Dedifferentiated amniotic fluid mesenchymal stem cell (primary cell): ENCODE data around the gene TSPAN17.

Source experiments
- DNase-seq: peaks from one replicate; pipeline ENCODE4 v3.0.0-alpha.2; 2016; ENCODE audit errors: extremely low spot score

TSPAN17 gene

DNA sequence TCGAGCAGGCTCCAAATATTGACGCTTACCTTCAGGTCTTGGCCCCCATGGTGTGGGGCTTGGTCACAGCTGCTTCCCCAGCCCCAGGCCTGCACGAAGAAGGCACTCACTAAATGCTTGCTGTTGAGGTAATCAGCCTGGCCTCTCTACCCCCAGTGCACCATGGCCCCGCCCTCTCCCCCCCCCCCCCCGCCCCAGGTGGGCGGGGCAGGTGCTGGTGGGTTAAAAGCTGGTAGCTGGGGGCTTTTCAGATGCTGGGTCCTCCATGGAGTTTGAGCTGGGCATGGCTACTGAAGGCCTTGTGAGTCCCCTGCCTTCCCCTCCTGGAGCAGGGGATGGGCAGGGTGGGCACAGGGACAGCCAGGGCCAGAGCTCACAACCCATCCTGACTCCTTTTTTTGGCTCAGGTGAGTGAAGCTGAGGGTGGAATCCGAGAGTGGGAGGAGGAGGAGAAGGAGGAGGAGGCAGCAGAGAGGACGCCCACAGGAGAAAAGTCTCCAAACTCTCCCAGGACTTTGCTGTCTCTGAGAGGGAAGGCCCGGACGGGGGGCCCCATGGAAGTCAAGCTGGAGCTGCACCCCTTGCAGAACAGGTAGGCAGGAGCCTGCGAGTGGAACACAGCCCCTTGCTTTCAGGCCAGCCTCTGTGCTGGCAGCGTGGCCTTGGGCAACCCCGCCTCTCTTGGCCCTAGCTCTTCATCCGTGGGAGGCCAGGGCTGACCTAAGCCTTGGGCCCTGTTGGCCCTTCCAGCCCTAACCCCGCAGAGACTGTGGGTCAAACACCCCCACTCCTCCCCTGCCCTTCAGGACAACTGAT lies 4.4 kb upstream of the TSPAN17 start:
- no peak for DNase-seq

DNA sequence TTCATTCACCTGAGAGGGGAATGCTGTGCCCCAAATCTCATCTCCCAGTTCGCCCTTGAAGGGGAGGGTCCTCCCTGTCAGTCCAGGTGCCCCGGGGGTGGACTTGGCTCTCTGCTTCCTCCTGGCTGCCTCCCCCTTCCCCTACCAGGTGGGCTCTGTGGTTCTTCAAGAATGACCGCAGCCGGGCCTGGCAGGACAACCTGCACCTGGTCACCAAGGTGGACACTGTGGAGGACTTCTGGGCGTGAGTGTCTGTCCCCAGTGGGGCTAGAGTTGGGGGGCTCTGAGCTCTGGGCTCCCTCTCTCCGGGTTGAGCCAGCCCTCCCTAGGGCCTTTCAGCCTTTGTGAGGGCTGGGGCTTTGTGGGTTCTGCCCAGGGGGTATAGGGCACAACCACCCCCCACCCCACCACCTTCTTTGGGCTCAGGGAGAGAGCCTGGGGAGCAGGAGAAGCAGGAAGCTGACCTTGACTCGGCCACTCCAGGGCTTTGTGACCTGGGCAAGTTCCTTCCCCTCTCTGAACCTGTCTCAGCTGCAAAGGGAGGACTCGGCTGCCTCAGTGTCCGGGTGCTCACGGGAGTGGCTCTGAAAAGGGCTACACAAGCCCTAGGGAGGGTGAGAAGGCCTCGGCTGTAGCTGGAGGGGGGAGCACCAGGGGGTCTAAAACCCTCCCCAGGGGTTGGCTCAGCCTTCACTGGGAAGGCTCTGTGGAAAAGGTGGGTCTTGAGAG lies 3.6 kb upstream of the TSPAN17 start:
- DNase-seq: no peak

DNA sequence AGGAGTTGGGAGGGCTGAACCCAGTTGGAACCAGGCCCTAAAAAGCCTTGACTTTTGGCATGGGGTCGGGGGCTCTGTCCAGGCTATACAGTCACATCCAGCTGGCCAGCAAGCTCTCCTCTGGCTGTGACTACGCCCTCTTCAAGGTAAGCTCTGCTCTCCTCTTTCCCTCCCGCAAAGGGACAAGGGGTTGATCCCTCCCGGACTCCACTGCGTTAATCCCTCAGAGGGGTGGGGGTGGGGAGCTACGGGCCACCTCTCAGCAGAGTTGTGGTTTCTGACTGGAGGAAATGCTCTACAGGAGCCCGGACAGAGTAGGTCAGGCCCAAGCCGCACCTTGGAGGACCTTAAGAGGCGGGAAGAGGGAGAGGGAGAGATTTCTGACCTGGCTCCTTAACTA lies 3.0 kb upstream of the TSPAN17 start:
- DNase-seq: no peak

DNA sequence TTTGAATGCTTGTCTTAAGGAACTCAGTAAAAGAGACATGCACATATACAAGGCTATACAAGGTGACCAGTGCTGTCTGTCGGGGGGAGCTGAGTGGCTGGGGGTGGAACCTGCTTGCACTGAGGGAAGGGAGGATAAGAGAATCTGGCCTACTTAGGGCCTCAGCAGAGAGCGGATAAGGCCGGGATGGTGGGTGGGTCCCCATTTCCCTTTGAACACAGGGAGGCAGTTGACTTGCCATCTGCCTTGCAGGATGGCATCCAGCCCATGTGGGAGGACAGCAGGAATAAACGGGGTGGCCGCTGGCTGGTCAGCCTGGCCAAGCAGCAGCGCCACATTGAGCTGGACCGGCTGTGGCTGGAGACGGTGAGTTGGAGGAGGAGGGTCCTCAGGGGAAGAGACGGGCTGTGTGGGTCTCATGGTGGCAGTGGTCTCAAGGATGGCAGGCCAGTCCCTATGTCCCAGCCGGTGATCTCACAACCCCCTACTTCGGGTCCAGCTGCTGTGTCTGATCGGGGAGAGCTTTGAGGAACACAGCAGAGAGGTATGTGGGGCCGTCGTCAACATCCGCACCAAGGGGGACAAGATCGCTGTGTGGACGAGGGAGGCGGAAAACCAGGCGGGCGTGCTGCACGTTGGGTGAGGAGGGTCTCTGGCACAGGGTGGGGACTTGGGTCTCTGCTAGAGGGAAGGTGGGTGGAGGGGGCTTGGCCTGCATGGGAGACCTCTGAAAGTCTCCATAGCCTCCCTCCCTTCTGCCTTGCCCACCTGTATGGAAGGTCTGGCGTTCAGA lies 2.2 kb upstream of the TSPAN17 start:
- DNase-seq: no peak

DNA sequence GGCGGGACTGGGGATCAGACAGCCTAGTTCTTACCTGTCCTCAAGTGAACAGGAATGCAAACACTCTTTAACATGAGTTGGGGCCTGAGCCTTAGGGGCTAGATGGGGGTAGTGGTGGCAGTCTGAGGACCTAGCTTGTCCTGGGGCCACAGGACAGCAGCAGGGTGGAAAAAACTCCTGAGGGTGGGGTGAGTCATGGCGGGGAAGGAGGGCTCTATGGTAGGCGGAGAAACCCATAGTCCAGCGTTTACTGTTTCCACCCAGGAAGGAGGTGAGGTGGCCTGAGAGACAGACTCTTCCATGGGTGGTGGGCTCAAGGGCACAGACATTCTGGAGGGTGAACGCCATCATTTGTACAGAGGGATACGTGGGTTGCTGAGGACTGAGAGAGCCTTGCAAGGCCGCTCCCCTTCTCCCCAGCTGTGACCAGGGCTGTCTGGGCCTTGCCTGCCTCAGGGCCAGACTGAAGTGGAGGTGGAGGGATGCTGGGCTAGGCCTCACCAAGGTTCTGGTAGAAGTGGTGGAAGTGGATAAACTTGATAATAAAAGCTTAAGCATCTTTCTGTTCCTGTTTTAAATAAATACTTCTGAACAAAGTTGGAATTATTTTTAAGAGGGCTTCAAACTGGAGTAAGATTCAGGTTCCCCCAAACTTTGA lies 1.1 kb upstream of the TSPAN17 start:
- no peak for DNase-seq

DNA sequence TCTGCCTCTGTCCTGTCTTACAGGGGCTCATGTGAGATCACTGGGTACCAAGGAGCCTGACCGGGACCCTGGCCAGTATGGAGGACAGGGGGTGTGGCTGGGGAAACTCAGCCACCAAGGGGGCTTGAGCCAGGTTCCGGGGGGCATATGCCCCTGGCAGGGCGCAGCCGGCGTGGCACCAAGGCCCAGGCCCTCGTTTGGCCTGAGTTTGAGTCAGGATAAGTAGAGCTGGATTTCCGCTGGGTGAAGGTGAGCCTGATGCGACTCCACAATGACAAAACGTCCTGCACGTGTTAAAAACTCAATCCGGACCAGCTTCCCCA lies 616 bp upstream of the TSPAN17 start:
- no peak for DNase-seq

DNA sequence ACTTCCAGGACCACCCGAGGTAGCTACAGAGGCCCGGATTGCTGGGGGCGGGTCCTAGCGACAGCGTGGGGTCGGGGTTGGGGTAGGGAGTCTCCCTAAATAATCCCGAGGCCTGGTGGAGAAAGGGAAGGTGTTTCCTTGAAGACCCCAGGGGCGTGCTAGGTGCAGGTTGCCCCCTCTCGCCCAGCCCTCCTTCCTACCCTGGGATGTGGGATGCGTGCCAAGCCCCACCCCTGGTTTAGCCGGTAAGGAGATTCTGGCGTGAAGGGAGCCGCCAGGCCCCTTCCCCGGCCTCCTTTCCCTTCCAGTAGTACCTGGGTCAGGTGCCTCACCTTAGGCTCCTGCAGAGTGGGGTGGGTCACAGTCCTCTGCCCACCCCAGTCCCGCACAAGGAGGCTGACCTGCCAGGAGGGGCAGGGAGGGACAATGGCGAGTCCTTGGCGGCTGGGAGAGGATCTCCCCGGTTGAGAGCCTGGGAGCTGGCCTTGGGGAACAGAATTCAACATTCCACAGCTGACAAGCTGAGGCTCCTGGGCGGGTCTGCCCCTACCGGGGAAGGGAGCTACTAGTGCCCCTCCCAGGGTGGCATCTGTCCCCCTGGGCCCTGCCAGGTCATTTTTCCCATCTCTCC lies 674 bp downstream of the TSPAN17 start:
- DNase-seq: no peak

DNA sequence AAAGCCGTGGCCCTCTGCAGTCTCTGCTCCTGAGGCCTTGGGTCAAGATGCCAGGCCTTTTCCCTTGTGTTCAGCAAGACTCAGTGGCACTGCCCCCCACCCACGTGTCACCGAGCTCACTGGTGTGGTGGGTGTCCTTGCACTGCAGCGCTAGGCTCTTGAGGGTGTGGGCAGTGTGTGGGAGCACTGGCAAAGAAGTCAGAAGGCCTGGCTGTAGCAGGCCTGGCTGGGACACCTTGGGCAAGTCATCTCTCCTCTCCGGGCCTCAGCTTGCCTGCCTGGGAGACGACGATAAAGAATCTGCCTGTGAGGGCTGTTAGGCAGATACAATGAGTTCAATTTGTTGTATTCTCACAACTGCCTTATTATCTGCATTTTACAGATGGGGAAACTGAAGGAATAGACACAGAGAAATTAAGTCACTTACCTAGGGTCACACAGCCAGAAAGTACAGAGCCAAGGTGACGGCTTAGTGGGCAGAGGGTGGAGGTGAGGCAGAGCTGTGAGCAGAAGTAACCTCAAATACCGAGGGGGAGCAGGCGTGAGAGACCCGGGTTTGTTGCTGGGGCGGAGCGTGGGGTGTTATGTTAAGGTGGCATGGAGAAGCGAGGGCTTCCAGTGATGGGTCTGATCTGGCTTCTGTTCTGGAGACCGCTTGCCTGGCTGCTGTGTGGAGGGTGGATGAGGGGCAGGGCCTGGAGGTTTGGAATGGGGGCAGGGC lies 1.4 kb downstream of the TSPAN17 start:
- no peak for DNase-seq

DNA sequence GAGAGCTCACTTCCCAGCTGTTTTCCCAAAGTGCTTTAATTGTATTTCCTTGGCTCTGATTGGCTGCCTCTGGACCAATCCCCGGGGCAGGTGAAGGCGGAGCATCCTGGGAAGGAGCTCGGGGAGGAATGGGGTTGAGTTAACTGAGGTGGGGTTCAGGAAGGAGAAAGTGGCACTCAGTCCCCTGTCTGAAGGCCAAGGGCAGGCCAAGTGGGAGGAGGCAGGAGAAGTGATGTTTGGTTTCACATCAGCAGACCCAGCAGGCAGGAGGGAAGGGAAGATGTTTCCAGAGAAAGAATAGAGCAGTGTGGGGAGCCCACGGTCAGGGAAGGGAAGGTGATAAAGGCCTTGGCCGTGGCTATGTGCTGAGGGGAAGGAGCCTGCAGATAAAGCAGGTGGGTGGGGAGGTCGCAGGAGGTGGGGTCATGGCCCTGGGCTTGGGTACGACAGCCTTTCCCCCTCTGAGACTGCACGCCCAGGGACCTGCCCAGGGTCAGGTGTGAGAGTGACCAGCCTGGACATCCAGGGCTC lies 3.1 kb downstream of the TSPAN17 start:
- DNase-seq: no peak

DNA sequence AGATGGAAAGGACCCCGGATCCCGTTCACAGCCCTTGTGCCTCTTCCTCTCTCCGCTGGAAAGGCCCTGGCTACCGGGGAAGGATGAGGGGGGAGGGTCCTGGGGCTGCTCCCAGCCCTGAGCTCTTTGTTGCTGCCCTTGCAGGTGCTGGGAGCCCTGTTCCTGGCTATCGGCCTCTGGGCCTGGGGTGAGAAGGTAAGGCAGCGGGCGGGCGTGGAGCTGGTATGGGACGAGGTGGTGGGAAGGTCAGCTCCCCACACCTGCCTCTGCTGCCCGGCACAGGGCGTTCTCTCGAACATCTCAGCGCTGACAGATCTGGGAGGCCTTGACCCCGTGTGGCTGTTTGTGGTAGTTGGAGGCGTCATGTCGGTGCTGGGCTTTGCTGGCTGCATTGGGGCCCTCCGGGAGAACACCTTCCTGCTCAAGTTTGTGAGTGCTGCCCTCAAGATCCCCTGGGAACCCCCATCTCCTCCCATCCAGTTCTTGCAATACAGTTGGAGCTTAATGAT lies 4.2 kb downstream of the TSPAN17 start:
- DNase-seq: no peak

DNA sequence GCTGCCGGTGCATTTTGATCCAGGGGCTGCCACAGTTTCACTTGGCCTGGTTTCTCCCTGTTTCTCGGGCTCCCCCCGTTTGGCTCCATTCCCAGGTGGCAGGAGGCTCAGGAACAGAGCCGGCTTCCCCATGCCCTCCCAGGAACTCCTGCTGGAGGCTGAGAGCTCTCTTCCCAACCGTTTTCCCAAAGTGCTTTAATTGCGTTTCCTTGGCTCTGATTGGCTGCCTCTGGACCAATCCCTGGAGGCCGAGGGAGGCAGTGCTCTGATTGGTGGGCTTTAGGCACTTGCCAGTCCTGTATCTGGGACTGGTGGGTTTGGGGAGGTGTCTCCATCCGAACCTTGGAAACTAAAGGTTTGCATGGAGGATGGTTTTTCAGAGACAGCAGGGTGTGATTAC lies 4.9 kb downstream of the TSPAN17 start:
- DNase-seq: no peak

DNA sequence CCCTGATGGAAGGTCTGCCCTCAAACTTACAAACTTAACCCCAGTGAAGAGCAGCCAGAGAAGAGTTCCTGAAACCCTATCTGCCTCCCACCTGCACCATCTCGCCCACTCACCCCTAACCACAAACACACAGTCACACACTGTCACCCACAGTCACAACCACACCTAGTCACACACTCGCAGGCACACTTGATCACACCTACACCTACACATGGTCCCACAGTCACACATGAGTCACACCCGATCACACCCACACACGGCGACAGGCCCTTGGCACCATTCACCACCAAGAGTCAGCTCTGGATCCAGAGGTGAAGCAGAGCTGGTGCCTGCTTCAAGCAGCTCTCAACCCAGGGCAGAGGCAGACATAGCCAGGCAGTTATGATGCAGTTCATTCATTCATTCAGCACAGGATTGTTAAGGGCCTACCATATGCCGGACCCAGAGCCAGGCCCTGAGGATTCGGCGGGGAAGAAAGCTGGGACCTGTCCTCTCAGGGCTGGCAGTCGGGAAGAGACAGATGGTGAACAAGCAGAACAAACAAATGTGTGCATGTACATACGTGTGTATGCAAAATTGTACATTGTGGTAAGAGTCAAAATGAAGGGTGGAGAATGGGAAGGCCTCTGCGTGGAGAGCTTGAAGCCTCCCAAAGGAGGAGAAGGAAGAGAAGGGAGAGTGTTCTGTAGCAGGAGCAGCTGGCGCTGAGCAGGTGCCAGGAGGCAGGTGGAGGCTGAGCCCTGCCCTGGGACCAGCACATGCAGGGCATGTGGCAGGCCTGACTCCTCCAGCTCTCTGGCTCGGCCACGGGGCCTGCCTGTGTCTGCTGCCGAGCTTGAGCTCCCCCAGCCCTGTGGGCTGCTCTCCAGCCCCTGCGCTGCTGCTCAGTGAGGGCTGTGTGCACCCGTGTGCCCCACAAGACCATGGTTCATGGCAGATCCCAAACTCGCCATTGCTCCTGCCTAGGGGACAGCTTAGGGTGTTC lies 6.4 kb downstream of the TSPAN17 start:
- no peak for DNase-seq

DNA sequence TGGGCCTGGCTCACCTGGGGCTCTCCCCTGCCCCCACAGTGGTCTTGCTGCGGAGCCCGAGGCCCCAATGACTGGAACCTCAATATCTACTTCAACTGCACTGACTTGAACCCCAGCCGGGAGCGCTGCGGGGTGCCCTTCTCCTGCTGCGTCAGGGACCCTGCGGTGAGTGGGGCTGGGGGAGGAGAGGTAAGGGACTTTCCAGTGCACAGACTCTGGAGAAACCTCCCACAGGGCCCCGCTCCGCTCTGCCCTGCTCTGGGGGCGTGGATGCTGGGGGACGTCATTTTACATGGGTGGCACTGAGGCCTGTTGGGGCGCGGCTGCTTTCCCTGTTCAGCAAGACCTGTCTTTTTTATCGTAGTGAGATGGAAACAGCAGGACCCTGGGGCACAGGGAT lies 7.6 kb downstream of the TSPAN17 start:
- no peak for DNase-seq

DNA sequence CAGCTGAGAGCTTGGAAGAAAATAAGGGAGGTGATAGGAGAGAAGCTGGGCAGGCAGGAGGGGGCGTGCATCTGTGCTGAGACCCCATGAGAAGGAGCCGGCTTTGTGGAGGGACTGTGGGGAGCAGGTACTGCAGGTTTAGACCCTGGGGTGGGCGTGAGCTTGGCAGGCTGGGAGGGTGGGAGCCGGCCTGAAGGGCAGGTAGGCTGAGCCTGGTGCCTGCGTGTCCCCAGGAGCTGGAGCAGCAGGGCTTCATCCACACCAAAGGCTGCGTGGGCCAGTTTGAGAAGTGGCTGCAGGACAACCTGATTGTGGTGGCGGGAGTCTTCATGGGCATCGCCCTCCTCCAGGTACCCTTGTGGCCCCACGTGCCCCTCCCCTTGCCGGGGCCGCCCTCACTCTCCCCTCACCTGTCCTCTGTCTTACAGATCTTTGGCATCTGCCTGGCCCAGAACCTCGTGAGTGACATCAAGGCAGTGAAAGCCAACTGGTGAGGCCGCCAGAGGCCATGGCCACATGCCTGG lies 9.2 kb downstream of the TSPAN17 start:
- DNase-seq: no peak

DNA sequence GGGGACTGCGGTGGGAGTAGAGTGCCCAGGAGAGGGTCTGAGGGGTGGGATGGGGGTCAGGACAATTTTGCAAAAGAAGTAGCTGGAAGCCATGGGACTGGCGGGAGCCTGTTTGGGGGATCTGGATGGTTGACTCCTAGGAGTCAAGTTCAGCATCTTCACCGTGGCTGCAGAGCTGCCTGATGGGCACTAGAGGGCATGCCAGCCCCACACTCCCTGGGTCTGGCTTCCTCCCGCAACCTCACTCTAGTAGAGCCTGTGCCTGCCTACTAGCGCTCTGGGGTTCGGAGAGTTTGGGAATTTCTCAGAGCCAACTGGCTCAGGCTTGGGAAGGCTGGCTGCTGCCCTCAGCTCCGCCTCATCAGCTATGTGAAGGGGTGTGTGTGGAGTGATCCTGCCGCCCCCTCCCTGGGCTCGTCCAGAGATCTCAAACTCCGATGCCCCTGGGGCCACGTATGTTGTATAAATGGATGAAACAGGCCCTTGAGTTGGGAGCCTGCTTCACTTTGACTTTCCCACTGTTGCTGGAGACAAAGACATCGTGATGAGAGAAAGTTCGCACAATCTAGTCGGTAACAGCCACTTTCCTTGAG lies 10.8 kb downstream of the TSPAN17 start:
- DNase-seq: peak; percentile 28

DNA sequence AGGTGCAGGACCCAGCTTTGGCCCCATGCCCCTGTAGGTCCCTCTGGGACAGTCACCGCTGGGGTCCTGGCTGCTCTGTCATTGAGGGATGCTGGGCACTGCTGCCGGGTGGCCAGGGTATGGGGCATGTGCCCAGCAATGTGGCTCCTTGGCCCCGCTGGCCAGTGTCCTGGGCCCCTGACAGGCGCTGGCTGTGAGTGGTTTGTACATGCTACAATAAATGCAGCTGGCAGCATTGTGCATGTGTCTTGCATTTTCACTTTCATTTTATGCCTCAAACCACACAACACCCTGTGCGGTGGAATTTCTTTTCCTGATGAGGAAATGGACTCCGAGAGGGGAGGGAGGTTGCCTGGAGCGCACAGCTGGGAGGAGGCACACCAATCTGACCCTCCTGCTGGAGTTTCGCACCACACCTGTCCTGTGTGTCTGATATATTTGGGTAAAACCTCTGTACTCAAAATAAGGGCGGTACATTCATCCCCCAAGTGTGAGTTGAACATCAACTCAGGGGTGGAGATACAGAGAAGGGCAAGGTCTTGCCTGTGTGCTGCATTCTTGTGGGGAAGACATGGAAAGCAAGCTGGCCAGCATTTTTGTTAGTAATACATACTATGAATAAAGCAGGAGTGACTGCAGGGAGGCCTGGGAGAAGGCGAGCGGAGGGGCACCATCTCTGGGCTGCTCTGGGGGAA lies 11.7 kb downstream of the TSPAN17 start:
- DNase-seq: no peak

DNA sequence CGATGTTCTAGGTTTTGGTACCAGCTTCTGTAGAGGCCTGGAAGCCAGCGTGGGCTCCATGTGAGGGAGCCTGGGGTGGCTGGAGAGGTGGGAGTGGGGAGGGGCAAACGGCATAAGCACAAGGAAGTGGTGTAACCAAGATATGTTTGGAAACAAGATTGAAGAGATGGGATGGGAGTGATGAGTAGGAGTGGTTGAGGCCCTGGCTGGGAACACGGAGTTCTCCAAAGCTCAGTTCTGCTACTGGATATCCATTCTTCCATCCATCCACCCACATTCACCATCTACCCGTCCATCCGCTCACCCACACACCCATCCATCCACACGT lies 12.2 kb downstream of the TSPAN17 start:
- DNase-seq: no peak

DNA sequence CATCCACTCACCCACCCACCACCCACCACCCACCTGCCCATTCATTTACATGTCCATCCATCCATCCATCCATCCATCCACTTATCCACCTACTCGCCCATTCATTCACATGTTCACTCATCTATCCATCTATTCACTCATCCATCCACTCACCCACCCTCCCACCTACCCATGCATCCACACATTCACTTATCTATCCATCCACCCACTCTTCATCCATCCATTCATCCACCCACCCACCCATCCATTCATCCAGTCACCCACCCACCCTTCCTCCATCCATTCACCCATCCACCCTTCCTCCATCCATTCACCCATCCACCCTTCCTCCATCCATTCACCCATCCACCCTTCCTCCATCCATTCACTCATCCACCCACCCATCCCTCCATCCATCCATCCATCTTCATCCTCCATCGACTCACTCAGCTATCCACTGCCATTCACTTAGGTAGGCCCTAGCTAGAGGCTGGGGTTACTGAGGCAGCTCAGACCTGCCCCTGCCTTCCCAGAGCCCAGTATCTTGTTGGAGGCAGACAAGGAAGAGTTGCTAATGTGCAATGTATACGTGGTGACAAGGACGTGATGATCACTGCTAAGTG lies 12.7 kb downstream of the TSPAN17 start:
- DNase-seq: no peak
